ENCODE measurements around the gene PARN. TPM values are rescaled to one million over a fixed set of nuclear protein-coding genes. Genes with fewer than 3 reads are reported as not detected.

The PARN gene
- total and polyA plus RNA-seq, 2 donors (not counting 1 experiment from before 2014, with no cell fraction given): 26.7 to 32.9 TPM

GRCh38 chr16:14418795-14419225 lies 211.2 kb downstream of the PARN start:
- DNase-seq (ENCODE audit: low read depth in 2 of 2): no peak
- no peaks in the 10 kb centered on the region for H3K9me3 ChIP-seq (ENCODE audit: control insufficient read depth, insufficient read depth, low read depth, low read length)
- no peaks in the 10 kb centered on the region for H3K36me3 ChIP-seq (ENCODE audit: control insufficient read depth, insufficient read depth, low read length)
- no peak overlapping the region for H3K4me3 ChIP-seq (replicated peaks in 1 of 4; ENCODE audit: control extremely low read depth in 1 of 4, insufficient read depth in 1 of 4, low read depth in 3 of 4, low read length in 4 of 4)
- no peak overlapping the region for H3K9ac ChIP-seq (ENCODE audit: insufficient read depth, low read length)
- H3K4me2 ChIP-seq (ENCODE audit: extremely low read depth, insufficient read depth, low read length): no peak overlapping the region
- H4K20me1 ChIP-seq (ENCODE audit: control insufficient read depth, extremely low read depth, insufficient read depth, low read length): no peaks in the 10 kb centered on the region
- no peak for TF ChIP-seq EZH2 (IDR thresholded peaks at IDR 0.05; ENCODE audit: low read length, missing control alignments)
- TF ChIP-seq, protein P1, sequence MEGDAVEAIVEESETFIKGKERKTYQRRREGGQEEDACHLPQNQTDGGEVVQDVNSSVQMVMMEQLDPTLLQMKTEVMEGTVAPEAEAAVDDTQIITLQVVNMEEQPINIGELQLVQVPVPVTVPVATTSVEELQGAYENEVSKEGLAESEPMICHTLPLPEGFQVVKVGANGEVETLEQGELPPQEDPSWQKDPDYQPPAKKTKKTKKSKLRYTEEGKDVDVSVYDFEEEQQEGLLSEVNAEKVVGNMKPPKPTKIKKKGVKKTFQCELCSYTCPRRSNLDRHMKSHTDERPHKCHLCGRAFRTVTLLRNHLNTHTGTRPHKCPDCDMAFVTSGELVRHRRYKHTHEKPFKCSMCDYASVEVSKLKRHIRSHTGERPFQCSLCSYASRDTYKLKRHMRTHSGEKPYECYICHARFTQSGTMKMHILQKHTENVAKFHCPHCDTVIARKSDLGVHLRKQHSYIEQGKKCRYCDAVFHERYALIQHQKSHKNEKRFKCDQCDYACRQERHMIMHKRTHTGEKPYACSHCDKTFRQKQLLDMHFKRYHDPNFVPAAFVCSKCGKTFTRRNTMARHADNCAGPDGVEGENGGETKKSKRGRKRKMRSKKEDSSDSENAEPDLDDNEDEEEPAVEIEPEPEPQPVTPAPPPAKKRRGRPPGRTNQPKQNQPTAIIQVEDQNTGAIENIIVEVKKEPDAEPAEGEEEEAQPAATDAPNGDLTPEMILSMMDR (conservative IDR thresholded peaks at IDR 0.05 in 1 of 2, IDR thresholded peaks at IDR 0.05 in 1 of 2; ENCODE audit: low read depth in 1 of 2, low read length in 2 of 2): no peak
- H3K27ac ChIP-seq (ENCODE audit: insufficient read depth, low read length): no peak overlapping the region
- no peaks in the 10 kb centered on the region for H3K79me2 ChIP-seq (ENCODE audit: control insufficient read depth, insufficient read depth, low read length)
- no peaks in the 10 kb centered on the region for H3K27me3 ChIP-seq (ENCODE audit: control insufficient read depth, insufficient read depth, low read length)
- peaks cover 2% of the 10 kb centered on the region for H3K4me1 ChIP-seq (ENCODE audit: control insufficient read depth, extremely low read depth, insufficient read depth, low read length)
- H2AFZ ChIP-seq (ENCODE audit: low read length): no peak overlapping the region

- no peak for DNase-seq (ENCODE audit: low read depth in 2 of 2)
- Histone ChIP-seq H3K4me3 (replicated peaks in 1 of 4; ENCODE audit: control extremely low read depth in 1 of 4, insufficient read depth in 1 of 4, low read depth in 3 of 4, low read length in 4 of 4) (no peak overlapping the region), H3K4me2 (ENCODE audit: extremely low read depth, insufficient read depth, low read length) (no peak overlapping the region), H3K27me3 (ENCODE audit: control insufficient read depth, insufficient read depth, low read length) (no peaks in the 10 kb centered on the region), H3K9me3 (ENCODE audit: control insufficient read depth, insufficient read depth, low read depth, low read length) (no peaks in the 10 kb centered on the region), H3K9ac (ENCODE audit: insufficient read depth, low read length) (no peak overlapping the region), H3K4me1 (ENCODE audit: control insufficient read depth, extremely low read depth, insufficient read depth, low read length) (peaks cover 2% of the 10 kb centered on the region), H3K79me2 (ENCODE audit: control insufficient read depth, insufficient read depth, low read length) (no peaks in the 10 kb centered on the region), H4K20me1 (ENCODE audit: control insufficient read depth, extremely low read depth, insufficient read depth, low read length) (no peaks in the 10 kb centered on the region), H3K27ac (ENCODE audit: insufficient read depth, low read length) (no peak overlapping the region), H2AFZ (ENCODE audit: low read length) (no peak overlapping the region), H3K36me3 (ENCODE audit: control insufficient read depth, insufficient read depth, low read length) (no peaks in the 10 kb centered on the region)
- no peak for TF ChIP-seq EZH2 (IDR thresholded peaks at IDR 0.05; ENCODE audit: low read length, missing control alignments)
- TF ChIP-seq, protein P1 (conservative IDR thresholded peaks at IDR 0.05 in 1 of 2, IDR thresholded peaks at IDR 0.05 in 1 of 2; ENCODE audit: low read depth in 1 of 2, low read length in 2 of 2): no peak
Measured at GRCh38 chr16:14416184-14416583, 213.9 kb downstream of the PARN start.

- Histone ChIP-seq H3K27me3 (ENCODE audit: control insufficient read depth, insufficient read depth, low read length) (no peaks in the 10 kb centered on the region), H3K27ac (ENCODE audit: insufficient read depth, low read length) (no peak overlapping the region), H3K4me2 (ENCODE audit: extremely low read depth, insufficient read depth, low read length) (no peak overlapping the region), H3K79me2 (ENCODE audit: control insufficient read depth, insufficient read depth, low read length) (no peaks in the 10 kb centered on the region), H3K9me3 (ENCODE audit: control insufficient read depth, insufficient read depth, low read depth, low read length) (no peaks in the 10 kb centered on the region), H3K4me1 (ENCODE audit: control insufficient read depth, extremely low read depth, insufficient read depth, low read length) (no peaks in the 10 kb centered on the region), H3K36me3 (ENCODE audit: control insufficient read depth, insufficient read depth, low read length) (no peaks in the 10 kb centered on the region), H3K9ac (ENCODE audit: insufficient read depth, low read length) (no peak overlapping the region), H3K4me3 (replicated peaks in 1 of 4; ENCODE audit: control extremely low read depth in 1 of 4, insufficient read depth in 1 of 4, low read depth in 3 of 4, low read length in 4 of 4) (no peak overlapping the region), H4K20me1 (ENCODE audit: control insufficient read depth, extremely low read depth, insufficient read depth, low read length) (no peaks in the 10 kb centered on the region), H2AFZ (ENCODE audit: low read length) (no peak overlapping the region)
- TF ChIP-seq, protein P1 (conservative IDR thresholded peaks at IDR 0.05 in 1 of 2, IDR thresholded peaks at IDR 0.05 in 1 of 2; ENCODE audit: low read depth in 1 of 2, low read length in 2 of 2): no peak
- TF ChIP-seq EZH2 (IDR thresholded peaks at IDR 0.05; ENCODE audit: low read length, missing control alignments): no peak
- no peak for DNase-seq (ENCODE audit: low read depth in 2 of 2)
Measured at GRCh38 chr16:14415291-14415690, 214.8 kb downstream of the PARN start.
